SU-DHL-6 (cell line): Measurements from ENCODE around the gene KCNK4.

Experiments used
- CTCF ChIP-seq: fragments of 200-600 bp; sonication (generic); IDR thresholded peaks from one replicate; pipeline ENCODE4 v1.5.1; 2017; ENCODE audit warnings: antibody characterized with exemption, mild to moderate bottlenecking, low read length, moderate library complexity; ENCODE audit not compliant: insufficient read depth, poor library complexity, severe bottlenecking
- EZH2phosphoT487 ChIP-seq: fragments of 200-600 bp; sonication (generic), shearing (Covaris generic); conservative IDR thresholded peaks from 2 replicates; pipeline ENCODE4 v1.6.1; 2018; ENCODE audit warnings: mild to moderate bottlenecking, antibody characterized with exemption, low read length, moderate library complexity, mixed read lengths

GRCh38 chr11:64343767-64344559, 52.9 kb downstream of the KCNK4 start:
- no peak for TF ChIP-seq CTCF
- TF ChIP-seq EZH2phosphoT487: no peak
